Measurements from ENCODE around the gene SPATA20.

- TF ChIP-seq RFX5 (IDR thresholded peaks at IDR 0.05; ENCODE audit: low read depth, low read length) (no peak), USF2 (IDR thresholded peaks at IDR 0.05; ENCODE audit: low read depth, low read length) (no peak), CTCF (conservative IDR thresholded peaks at IDR 0.05; ENCODE audit: low read depth, low read length) (no peak; the same call in 1 of the 2 replicates), CEBPB (IDR thresholded peaks at IDR 0.05; ENCODE audit: low read depth, low read length) (no peak), POLR2A (IDR thresholded peaks at IDR 0.05; ENCODE audit: low read depth, low read length) (no peak)
Observed at GRCh38 chr17:50563092-50563511, 16.1 kb downstream of the SPATA20 start.
